ENCODE measurements around the gene RIPOR3. TPM values are rescaled to one million over a fixed set of nuclear protein-coding genes. Genes with fewer than 3 reads are reported as not detected.

The RIPOR3 gene
- polyA plus RNA-seq, 2 of the 4 experiments (the other 2 are of a cell fraction), result 0.03 to 0.06 TPM

DNA sequence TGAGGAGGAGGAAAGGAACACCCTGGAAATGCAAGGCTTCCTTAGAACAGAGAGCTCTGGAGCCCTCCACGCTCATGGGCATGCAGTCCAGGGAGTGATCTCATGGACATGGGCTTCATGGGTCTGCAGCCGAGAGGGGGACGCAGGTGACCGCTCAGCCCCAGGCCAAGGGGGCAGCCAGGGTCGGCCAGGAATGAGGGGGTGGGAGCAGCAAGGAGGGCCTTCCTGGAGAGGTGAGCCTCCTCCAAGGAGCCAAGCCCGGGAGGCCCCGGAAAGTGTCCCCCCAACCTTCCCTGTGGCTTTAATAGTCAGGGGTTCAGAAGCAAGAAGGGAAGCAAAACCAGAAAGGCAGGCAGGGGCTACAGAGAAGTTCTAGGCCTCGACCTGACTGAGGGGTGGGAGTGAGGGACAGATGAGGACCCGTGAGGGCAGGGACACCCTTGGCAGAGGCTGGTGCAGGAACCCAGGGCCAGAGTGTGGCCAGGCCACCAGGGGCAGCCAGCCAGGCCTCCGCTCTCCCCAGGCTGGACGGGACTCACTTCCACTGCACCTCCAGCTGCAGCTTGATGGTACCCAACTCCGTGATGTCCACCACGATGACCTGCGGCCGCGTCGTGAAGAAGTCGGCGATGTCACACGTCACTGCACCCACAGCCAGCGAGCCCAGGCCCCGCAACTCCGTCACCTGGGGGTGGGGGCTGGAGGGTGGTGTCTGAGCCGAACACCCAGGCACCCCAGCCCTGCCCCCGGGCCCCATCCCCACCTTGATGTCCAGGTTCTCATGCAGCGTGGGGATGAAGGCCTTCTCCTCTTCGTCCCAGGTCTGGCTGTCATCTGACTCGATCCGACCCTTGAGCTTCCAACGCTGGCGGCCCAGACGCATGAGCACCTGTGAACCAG, 83.2 kb downstream of the RIPOR3 start:
- ChIA-PET CTCF (interaction anchor here (0.5 to 3.0 kb wide), 6 partner anchors 10 to 420 kb away, joined by 3 to 12 read pairs (median 8); no protein-coding TSS in a partner anchor), POLR2A (no interaction called here)
- TF ChIP-seq MYC (IDR thresholded peaks at IDR 0.05; ENCODE audit: borderline replicate concordance, low read length) (no peak), RAD21 (conservative IDR thresholded peaks at IDR 0.05 in 1 of 2, IDR thresholded peaks at IDR 0.05 in 1 of 2) (no peak), BHLHE40 (IDR thresholded peaks at IDR 0.05; ENCODE audit: low read depth, low read length) (no peak)
- TF ChIP-seq, protein P1, sequence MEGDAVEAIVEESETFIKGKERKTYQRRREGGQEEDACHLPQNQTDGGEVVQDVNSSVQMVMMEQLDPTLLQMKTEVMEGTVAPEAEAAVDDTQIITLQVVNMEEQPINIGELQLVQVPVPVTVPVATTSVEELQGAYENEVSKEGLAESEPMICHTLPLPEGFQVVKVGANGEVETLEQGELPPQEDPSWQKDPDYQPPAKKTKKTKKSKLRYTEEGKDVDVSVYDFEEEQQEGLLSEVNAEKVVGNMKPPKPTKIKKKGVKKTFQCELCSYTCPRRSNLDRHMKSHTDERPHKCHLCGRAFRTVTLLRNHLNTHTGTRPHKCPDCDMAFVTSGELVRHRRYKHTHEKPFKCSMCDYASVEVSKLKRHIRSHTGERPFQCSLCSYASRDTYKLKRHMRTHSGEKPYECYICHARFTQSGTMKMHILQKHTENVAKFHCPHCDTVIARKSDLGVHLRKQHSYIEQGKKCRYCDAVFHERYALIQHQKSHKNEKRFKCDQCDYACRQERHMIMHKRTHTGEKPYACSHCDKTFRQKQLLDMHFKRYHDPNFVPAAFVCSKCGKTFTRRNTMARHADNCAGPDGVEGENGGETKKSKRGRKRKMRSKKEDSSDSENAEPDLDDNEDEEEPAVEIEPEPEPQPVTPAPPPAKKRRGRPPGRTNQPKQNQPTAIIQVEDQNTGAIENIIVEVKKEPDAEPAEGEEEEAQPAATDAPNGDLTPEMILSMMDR (IDR thresholded peaks at IDR 0.05), result no peak
- H3K4me1 ChIP-seq, result no peaks in the 10 kb centered on the region
- H3K4me3 ChIP-seq, result no peak overlapping the region
- peak in 1 of 2 experiments; percentile 40; a peak in 2 of 6 replicates for ATAC-seq
- no peak overlapping the region for H3K4me2 ChIP-seq
- no peaks in the 10 kb centered on the region for H3K9me3 ChIP-seq
- 84% methylated on average over 30 of the region's 32 CpGs for WGBS (ENCODE audit: missing lambda C conversion rate)
- DNase-seq (ENCODE audit: low read depth in 1 of 2, low spot score in 1 of 2), result no peak
- H3K27ac ChIP-seq, result no peak overlapping the region
- no peak for FAIRE-seq

DNA sequence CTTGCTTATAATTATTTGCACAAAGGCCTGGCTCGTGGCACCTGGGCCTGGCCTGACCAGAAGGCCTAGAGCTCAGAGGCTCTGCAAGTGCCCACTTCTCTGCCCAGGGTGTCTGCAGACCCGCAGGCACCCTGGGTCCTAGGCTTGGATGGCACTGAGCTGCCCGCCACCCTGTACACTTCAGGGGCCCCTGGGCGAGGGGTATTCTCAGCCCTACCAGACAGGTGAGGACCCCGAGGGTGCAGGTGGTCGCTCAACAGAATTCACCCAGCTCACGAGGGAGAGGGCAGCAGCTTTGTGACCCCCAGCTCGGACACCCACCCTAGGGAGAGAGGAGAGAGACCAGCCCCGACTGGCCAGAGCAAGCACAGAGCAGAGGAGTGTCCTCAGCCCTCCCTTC, 83.9 kb downstream of the RIPOR3 start:
- Histone ChIP-seq H3K27ac (no peak overlapping the region), H3K9me3 (no peaks in the 10 kb centered on the region), H3K4me3 (no peak overlapping the region), H3K4me2 (no peak overlapping the region), H3K4me1 (no peaks in the 10 kb centered on the region)
- TF ChIP-seq KDM1A (IDR thresholded peaks at IDR 0.05; ENCODE audit: low read depth) (no peak), RFX5 (IDR thresholded peaks at IDR 0.05) (no peak), FOSL2 (IDR thresholded peaks at IDR 0.05) (no peak), FOSL2 (CRISPR knock-in tag; IDR thresholded peaks at IDR 0.05) (no peak), EHF (CRISPR knock-in tag; IDR thresholded peaks at IDR 0.05) (no peak), TFCP2L1 (CRISPR knock-in tag; IDR thresholded peaks at IDR 0.05) (no peak), POLR2AphosphoS2 (conservative IDR thresholded peaks at IDR 0.05; ENCODE audit: low read length) (no peak), HEYL (CRISPR knock-in tag; IDR thresholded peaks at IDR 0.05) (no peak), BHLHE40 (IDR thresholded peaks at IDR 0.05; ENCODE audit: low read depth, low read length) (no peak), CHD2 (IDR thresholded peaks at IDR 0.05; ENCODE audit: low read length, partially characterized antibody) (no peak), HDAC2 (IDR thresholded peaks at IDR 0.05) (no peak), ZC3H11A (IDR thresholded peaks at IDR 0.05) (no peak)
- TF ChIP-seq, protein P2, sequence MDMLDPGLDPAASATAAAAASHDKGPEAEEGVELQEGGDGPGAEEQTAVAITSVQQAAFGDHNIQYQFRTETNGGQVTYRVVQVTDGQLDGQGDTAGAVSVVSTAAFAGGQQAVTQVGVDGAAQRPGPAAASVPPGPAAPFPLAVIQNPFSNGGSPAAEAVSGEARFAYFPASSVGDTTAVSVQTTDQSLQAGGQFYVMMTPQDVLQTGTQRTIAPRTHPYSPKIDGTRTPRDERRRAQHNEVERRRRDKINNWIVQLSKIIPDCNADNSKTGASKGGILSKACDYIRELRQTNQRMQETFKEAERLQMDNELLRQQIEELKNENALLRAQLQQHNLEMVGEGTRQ (IDR thresholded peaks at IDR 0.05), result no peak
- TF ChIP-seq, protein P3, sequence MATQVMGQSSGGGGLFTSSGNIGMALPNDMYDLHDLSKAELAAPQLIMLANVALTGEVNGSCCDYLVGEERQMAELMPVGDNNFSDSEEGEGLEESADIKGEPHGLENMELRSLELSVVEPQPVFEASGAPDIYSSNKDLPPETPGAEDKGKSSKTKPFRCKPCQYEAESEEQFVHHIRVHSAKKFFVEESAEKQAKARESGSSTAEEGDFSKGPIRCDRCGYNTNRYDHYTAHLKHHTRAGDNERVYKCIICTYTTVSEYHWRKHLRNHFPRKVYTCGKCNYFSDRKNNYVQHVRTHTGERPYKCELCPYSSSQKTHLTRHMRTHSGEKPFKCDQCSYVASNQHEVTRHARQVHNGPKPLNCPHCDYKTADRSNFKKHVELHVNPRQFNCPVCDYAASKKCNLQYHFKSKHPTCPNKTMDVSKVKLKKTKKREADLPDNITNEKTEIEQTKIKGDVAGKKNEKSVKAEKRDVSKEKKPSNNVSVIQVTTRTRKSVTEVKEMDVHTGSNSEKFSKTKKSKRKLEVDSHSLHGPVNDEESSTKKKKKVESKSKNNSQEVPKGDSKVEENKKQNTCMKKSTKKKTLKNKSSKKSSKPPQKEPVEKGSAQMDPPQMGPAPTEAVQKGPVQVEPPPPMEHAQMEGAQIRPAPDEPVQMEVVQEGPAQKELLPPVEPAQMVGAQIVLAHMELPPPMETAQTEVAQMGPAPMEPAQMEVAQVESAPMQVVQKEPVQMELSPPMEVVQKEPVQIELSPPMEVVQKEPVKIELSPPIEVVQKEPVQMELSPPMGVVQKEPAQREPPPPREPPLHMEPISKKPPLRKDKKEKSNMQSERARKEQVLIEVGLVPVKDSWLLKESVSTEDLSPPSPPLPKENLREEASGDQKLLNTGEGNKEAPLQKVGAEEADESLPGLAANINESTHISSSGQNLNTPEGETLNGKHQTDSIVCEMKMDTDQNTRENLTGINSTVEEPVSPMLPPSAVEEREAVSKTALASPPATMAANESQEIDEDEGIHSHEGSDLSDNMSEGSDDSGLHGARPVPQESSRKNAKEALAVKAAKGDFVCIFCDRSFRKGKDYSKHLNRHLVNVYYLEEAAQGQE (IDR thresholded peaks at IDR 0.05), result no peak
- TF ChIP-seq, protein P1 (IDR thresholded peaks at IDR 0.05), result no peak
- WGBS (ENCODE audit: missing lambda C conversion rate), result 75% methylated on average over 7 of the region's 9 CpGs
- no peak for DNase-seq (ENCODE audit: low read depth in 1 of 2, low spot score in 1 of 2)
- no peak for ATAC-seq
- ChIA-PET CTCF (interaction anchor here (2.3 to 2.9 kb wide), 2 partner anchors 18 to 19 kb away, joined by 10 to 12 read pairs; no protein-coding TSS in a partner anchor), POLR2A (no interaction called here)
- FAIRE-seq, result no peak
